Right atrium auricular region (tissue), 2 donors: ENCODE measurements around the gene RAI1. TPM values are rescaled to one million over a fixed set of nuclear protein-coding genes. Genes with fewer than 3 reads are reported as not detected.

Experiments
- DNase-seq: peaks from one replicate; pipeline ENCODE4 v3.0.0-alpha.2; 2019; ENCODE audit warnings: low spot score
- H3K27ac ChIP-seq, 2 donors: fragments of 200-600 bp; sonication (generic); 1 replicate in 1 of 2; 2 replicates in 1 of 2; pipeline ENCODE4 v1.5.1; 2016 to 2019
- H3K27me3 ChIP-seq, 2 donors: fragments of 200-600 bp; sonication (generic); one replicate each; pipeline versions ENCODE4 v1.5.1 to v1.6.0; 2017 to 2019
- H3K36me3 ChIP-seq: fragments of 200-600 bp; sonication (generic); one replicate; pipeline ENCODE4 v1.5.1; 2016
- H3K4me1 ChIP-seq, 2 donors: fragments of 200-600 bp; sonication (generic); one replicate each; pipeline versions ENCODE4 v1.5.1 to v1.6.0; 2017 to 2019
- H3K4me3 ChIP-seq, 2 donors: fragments of 200-600 bp; sonication (generic); 1 replicate in 1 of 2; 2 replicates in 1 of 2; pipeline ENCODE4 v1.5.1; 2017 to 2019; ENCODE audit warnings: mild to moderate bottlenecking in 1 of 2, moderate library complexity in 1 of 2
- H3K9me3 ChIP-seq, 2 donors: fragments of 200-600 bp; sonication (generic); one replicate each; pipeline ENCODE4 v1.5.1; 2019
- total RNA-seq, 2 donors: library from RNA; depleted of rRNA; stranded (reverse); fragments of >200 nt; gene quantifications; one replicate each; pipeline ENCODE4 v1.1.0, GENCODE V29; 2016
- TF ChIP-seq, protein P1 (sequence below), 2 donors: fragments of 200-600 bp; sonication (generic); IDR thresholded peaks; one replicate each; pipeline ENCODE4 v1.5.1; 2019; ENCODE audit warnings: antibody characterized with exemption in 2 of 2

RAI1 gene
- total RNA-seq, 2 donors from 2014 or later: 23.8 to 24.9 TPM

DNA sequence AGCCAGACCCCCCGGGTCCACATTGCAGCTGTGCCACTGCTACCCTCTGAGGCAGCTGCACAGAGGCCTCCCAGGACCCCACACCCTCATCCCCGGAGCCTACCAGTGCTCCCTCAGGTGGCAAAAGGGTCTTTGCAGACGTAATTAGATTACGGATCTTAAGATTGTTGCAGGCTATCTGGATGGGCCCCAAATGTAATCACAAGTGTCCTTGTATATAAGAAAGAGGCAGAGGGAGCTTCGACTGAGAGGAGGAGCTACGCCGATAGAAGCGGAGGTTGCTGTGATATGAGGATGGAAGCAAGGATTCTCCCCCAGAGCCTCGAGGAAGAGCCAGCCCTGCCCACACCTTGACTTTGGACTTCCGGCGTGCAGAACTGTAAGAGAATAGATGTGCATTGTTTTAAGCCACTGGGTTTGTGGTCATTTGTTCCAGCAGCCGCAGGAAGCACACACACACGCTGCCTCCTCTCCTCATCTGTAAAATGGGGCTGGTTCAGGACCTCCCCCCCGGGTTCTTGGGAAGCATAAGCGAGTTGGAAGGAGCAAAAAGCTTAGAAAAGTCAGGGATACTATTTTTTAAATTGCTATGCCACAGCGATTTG is 10.5 kb upstream of the RAI1 start:
- H3K27me3 ChIP-seq: no peaks in the 10 kb centered on the region
- peak overlapping the region; percentile 60 to 85 for H3K27ac ChIP-seq
- DNase-seq: no peak

DNA sequence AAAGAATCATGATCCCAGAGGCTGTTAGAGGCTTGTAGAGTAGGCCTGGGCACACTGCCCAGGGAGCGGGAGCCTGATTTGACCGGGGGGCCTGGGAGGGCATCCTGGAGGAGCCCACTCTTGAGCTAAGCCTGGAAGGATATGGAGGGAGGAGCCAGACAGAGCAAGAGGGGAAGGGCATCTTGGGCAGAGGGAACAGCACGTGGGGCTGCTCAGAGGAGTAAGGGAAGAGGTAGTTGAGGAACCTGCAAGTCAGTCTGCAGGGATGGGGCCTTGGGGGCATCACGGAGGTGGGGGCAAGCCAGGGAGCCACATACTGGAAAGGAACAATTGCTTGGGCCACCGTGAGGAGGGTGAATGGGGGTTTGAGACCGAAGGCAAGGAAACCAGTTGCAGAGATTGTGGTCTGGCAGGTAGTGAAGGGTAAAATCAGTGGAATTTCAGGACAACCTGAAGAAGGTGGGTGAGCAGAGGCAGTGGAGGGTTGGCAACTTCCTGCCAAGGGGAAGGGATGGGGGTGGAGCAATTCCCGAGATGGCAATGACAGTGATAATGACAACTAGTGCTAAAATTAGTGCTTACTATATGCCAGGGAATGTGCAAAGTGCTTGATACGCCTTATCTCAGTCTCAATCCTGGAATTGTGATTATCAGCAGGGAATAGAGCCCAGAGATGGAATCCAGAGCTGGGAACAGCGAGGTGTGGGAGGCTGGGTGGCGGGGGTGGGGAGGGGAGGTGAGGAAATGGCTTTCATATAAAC is 9.7 kb upstream of the RAI1 start:
- TF ChIP-seq, protein P1, sequence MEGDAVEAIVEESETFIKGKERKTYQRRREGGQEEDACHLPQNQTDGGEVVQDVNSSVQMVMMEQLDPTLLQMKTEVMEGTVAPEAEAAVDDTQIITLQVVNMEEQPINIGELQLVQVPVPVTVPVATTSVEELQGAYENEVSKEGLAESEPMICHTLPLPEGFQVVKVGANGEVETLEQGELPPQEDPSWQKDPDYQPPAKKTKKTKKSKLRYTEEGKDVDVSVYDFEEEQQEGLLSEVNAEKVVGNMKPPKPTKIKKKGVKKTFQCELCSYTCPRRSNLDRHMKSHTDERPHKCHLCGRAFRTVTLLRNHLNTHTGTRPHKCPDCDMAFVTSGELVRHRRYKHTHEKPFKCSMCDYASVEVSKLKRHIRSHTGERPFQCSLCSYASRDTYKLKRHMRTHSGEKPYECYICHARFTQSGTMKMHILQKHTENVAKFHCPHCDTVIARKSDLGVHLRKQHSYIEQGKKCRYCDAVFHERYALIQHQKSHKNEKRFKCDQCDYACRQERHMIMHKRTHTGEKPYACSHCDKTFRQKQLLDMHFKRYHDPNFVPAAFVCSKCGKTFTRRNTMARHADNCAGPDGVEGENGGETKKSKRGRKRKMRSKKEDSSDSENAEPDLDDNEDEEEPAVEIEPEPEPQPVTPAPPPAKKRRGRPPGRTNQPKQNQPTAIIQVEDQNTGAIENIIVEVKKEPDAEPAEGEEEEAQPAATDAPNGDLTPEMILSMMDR (IDR thresholded peaks at IDR 0.05): no peak
- peaks cover 0 to 33% of the 10 kb centered on the region in 2 donors for H3K4me1 ChIP-seq
- no peaks in the 10 kb centered on the region for H3K9me3 ChIP-seq
- H3K36me3 ChIP-seq: no peaks in the 10 kb centered on the region
- H3K4me3 ChIP-seq: no peak overlapping the region
- peak overlapping the region; percentile 60 to 85 for H3K27ac ChIP-seq
- H3K27me3 ChIP-seq: no peaks in the 10 kb centered on the region
- no peak for DNase-seq

More for the DNA sequence above, 10.5 kb upstream of the RAI1 start:
- peaks cover 0 to 33% of the 10 kb centered on the region in 2 donors for H3K4me1 ChIP-seq
- H3K4me3 ChIP-seq: no peak overlapping the region
- no peaks in the 10 kb centered on the region for H3K36me3 ChIP-seq
- TF ChIP-seq, protein P1 (IDR thresholded peaks at IDR 0.05): no peak
- no peaks in the 10 kb centered on the region for H3K9me3 ChIP-seq

DNA sequence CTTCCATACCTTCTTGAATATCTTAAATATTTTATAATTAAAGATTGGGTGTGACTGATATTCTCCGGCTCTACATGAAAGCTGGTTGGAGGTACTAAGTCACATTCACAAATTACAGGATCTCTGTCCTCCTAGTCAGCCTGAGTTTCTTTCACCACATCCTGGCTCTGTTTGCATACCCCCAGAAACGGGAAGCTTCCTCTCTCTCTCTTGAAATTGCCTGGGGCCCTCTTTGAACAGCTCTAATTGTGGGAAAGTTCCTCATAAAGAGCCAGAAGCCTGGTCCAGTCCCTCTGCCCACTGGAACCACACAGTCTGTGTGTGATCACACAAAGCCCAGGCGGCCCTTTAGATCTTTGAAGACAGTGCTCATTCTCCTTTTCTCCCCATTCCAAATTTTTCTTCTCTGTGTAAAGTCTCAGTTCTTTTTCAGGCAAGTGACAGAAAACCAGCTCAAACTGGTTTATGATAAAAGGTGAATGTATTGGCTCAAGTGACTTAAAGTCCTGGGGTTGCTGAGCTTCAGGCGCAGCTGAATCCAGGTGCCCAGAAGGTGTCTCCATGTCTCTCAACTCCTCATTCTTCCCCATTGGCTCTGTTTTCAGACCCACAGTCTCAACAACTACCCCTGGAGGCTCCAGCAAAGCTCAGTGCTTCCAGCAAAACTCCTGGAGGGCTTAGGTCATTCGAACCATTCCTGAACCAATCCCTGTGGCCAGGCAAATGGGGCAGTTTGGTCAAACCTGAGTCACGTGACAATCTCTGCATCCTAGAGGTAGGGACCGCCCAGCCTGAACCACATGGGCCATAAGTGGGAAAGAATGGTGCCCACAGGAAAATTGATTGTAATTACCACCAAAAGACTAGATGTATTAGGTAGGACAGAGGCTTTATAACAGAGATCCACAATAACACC is 8.5 kb upstream of the RAI1 start:
- Histone ChIP-seq H3K36me3 (no peaks in the 10 kb centered on the region), H3K9me3 (no peaks in the 10 kb centered on the region), H3K27me3 (no peaks in the 10 kb centered on the region), H3K4me3 (no peak overlapping the region), H3K27ac (peak overlapping the region; percentile 60 to 85), H3K4me1 (peaks cover 0 to 33% of the 10 kb centered on the region in 2 donors)
- TF ChIP-seq, protein P1 (IDR thresholded peaks at IDR 0.05): no peak
- no peak for DNase-seq

DNA sequence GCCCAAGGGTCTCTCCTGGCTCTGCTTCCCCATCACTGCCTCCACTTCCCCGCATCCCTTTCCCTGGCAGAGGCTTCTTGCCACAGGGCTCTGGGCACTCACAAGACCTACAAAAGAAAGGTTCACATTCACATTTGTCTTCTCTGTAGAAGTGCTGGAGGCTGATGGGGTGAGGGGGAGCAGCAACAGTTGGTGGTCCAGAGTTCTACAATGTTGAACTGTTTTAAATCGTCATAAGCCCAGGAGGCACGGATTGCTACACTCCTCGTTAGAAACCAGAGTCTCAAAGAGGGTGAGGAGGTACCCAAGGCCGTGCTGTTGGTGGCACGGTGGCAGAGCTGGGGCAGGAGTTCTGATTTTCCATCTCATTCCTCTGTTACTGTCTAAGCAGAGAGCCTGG is 5.8 kb upstream of the RAI1 start:
- DNase-seq: no peak
- Histone ChIP-seq H3K4me1 (peaks cover 0 to 26% of the 10 kb centered on the region in 2 donors), H3K4me3 (no peak overlapping the region), H3K36me3 (no peaks in the 10 kb centered on the region), H3K27ac (no peak overlapping the region), H3K27me3 (no peaks in the 10 kb centered on the region), H3K9me3 (no peaks in the 10 kb centered on the region)
- TF ChIP-seq, protein P1 (IDR thresholded peaks at IDR 0.05): no peak

DNA sequence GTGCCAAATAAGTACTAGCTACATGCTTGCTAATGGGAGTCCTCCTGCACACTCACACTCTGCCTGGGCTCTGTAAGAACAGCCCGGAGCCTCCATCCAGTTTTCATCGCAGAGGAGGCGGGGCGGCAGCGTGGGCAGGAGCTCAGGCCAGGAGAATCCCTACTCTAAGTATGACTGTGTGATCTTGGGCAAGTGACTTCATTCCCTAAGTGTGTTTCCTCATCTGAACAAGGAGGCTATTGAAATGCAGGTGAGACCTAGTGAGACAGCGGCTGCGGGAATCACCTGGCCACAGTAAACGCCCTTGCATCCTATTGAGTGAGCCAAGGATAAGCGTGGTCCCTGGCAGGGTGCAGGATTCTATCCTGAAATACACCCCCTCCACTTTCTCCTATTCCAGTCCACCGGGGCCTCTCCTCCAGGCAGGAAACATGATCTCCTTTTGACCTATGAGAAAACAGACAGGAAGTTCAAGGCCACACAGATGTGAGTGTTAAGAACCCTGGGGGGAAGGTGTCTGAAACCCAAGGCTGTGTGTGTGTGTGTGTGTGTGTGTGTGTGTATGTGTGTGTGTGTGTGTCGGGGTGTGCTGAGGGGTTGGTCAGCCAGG is 5.2 kb upstream of the RAI1 start:
- no peak for DNase-seq
- TF ChIP-seq, protein P1 (IDR thresholded peaks at IDR 0.05): no peak

More for the DNA sequence above, 5.2 kb upstream of the RAI1 start:
- Histone ChIP-seq H3K27ac (no peak overlapping the region), H3K4me3 (no peak overlapping the region), H3K4me1 (peaks cover 0 to 26% of the 10 kb centered on the region in 2 donors), H3K9me3 (no peaks in the 10 kb centered on the region), H3K36me3 (no peaks in the 10 kb centered on the region), H3K27me3 (no peaks in the 10 kb centered on the region)
